ENCODE results near the gene SPEN. TPM values are rescaled to one million over a fixed set of nuclear protein-coding genes. Genes with fewer than 3 reads are reported as not detected.
A peak's percentile ranks its signal among the peaks of the same experiment; 100 is the strongest.

The SPEN gene
- total and polyA plus RNA-seq, 9 of the 15 experiments (the other 6 are each of a cell fraction or from before 2014, with no cell fraction given) = 5.7 to 87.5 (median 27.2) TPM

DNA sequence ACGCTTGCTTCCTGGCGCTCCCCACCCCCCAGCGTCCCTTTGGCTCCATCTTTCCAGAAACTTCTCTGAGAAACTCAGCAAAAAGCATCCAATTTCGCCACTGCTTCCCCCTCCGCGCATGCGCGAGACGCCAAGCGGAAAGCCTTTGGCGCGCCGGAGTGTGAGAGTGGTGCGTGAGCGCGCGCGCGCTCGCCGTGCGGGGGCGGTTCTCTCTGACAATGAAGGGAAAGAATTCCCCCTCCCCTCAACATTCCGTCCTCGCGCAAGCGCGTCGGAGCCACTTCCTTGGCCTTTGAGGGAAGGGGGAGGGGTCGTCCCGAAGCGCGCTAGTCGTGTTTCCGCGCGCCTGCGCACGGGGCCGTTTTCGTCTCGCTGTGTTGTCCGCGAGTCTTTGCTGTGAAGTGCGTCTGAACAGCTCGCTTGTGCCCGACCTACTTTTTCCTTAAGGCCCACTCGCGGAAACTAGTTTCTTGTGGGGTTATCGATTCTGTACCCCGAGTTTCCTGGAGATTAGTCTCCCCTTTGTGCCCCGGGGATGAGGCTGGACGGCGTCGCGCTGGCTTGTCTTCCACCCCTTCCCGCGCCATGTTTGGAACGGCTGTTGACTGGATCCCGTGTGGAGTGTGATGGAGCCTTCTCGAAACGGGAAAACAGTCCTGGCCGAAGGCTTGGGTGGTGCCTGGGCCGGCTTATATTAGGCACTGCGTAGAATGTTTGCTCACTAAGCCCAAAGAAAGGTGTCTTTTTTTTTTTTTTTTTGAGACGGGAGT lies 11.6 kb upstream of the SPEN start (continued):
- TF ChIP-seq, protein P1, sequence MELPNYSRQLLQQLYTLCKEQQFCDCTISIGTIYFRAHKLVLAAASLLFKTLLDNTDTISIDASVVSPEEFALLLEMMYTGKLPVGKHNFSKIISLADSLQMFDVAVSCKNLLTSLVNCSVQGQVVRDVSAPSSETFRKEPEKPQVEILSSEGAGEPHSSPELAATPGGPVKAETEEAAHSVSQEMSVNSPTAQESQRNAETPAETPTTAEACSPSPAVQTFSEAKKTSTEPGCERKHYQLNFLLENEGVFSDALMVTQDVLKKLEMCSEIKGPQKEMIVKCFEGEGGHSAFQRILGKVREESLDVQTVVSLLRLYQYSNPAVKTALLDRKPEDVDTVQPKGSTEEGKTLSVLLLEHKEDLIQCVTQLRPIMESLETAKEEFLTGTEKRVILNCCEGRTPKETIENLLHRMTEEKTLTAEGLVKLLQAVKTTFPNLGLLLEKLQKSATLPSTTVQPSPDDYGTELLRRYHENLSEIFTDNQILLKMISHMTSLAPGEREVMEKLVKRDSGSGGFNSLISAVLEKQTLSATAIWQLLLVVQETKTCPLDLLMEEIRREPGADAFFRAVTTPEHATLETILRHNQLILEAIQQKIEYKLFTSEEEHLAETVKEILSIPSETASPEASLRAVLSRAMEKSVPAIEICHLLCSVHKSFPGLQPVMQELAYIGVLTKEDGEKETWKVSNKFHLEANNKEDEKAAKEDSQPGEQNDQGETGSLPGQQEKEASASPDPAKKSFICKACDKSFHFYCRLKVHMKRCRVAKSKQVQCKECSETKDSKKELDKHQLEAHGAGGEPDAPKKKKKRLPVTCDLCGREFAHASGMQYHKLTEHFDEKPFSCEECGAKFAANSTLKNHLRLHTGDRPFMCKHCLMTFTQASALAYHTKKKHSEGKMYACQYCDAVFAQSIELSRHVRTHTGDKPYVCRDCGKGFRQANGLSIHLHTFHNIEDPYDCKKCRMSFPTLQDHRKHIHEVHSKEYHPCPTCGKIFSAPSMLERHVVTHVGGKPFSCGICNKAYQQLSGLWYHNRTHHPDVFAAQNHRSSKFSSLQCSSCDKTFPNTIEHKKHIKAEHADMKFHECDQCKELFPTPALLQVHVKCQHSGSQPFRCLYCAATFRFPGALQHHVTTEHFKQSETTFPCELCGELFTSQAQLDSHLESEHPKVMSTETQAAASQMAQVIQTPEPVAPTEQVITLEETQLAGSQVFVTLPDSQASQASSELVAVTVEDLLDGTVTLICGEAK (IDR thresholded peaks at IDR 0.05) = peak; percentile 43
- TF ChIP-seq, protein P1 (CRISPR knock-in tag; IDR thresholded peaks at IDR 0.05) = no peak
- TF ChIP-seq SRSF1 (IDR thresholded peaks at IDR 0.05; ENCODE audit: low read depth, low read length) = no peak

Data from K562 (cell line).